GM18858 (cell line): ENCODE results near the gene KLLN.
"Not testable (repeated sequence)": the region's sequence is repeated elsewhere in the genome, so short reads cannot be mapped to it uniquely, and the experiment has no call there.

Experiments
- ATAC-seq: cut with Tn5 transposase; IDR thresholded peaks from one replicate; pipeline ENCODE4 v1.9.1; 2021; ENCODE audit not compliant: unreplicated experiment

KLLN gene

GRCh38 chr10:87863053-87863943 is at the start of gene KLLN, which contains the start of gene PTEN:
Gene KLLN (minus strand): TSS chr10:87863533. CDS start chr10:87862487, 1,046 bp downstream.
Gene PTEN (plus strand): TSS chr10:87863625. CDS start chr10:87864470, 845 bp downstream.
- no peak for ATAC-seq

GRCh38 chr10:87903396-87903795 is 40.1 kb upstream of the KLLN start:
- not testable (repeated sequence) for ATAC-seq

GRCh38 chr10:87897957-87898356 is 34.6 kb upstream of the KLLN start:
- not testable (repeated sequence) for ATAC-seq

GRCh38 chr10:87896216-87896615 is 32.9 kb upstream of the KLLN start:
- ATAC-seq: no peak

- no peak for ATAC-seq
Observed at GRCh38 chr10:87895430-87895829, 32.1 kb upstream of the KLLN start.

- ATAC-seq: no peak
Observed at GRCh38 chr10:87887548-87888289, 24.4 kb upstream of the KLLN start.

- ATAC-seq: no peak
Observed at GRCh38 chr10:87887146-87887545, 23.8 kb upstream of the KLLN start.

GRCh38 chr10:87886635-87887034 is 23.3 kb upstream of the KLLN start:
- no peak for ATAC-seq

- no peak for ATAC-seq
Observed at GRCh38 chr10:87882555-87883294, 19.4 kb upstream of the KLLN start.

- not testable (repeated sequence) for ATAC-seq
Observed at GRCh38 chr10:87881373-87882059, 18.2 kb upstream of the KLLN start.

GRCh38 chr10:87880336-87880735 is 17.0 kb upstream of the KLLN start:
- ATAC-seq: no peak

GRCh38 chr10:87878664-87879459 is 15.5 kb upstream of the KLLN start:
- no peak for ATAC-seq

GRCh38 chr10:87875929-87876571 is 12.7 kb upstream of the KLLN start:
- ATAC-seq: no peak

GRCh38 chr10:87873656-87874055 is 10.3 kb upstream of the KLLN start:
- ATAC-seq: no peak

- no peak for ATAC-seq
Observed at GRCh38 chr10:87872828-87873227, 9.5 kb upstream of the KLLN start.

- ATAC-seq: no peak
Observed at GRCh38 chr10:87869773-87870551, 6.6 kb upstream of the KLLN start.

GRCh38 chr10:87869139-87869538 is 5.8 kb upstream of the KLLN start:
- ATAC-seq: not testable (repeated sequence)

- no peak for ATAC-seq
Observed at GRCh38 chr10:87868277-87868676, 4.9 kb upstream of the KLLN start.

- no peak for ATAC-seq
Observed at GRCh38 chr10:87867453-87867852, 4.1 kb upstream of the KLLN start.
